Measurements from ENCODE around the gene TTC7B. TPM values are rescaled to one million over a fixed set of nuclear protein-coding genes. Genes with fewer than 3 reads are reported as not detected.

TTC7B gene
- total and polyA plus RNA-seq, 10 of the 15 experiments (the other 5 are each of a cell fraction or from before 2014, with no cell fraction given): under 0.01 to 1.1 (median 0.26) TPM; not detected in 2

DNA sequence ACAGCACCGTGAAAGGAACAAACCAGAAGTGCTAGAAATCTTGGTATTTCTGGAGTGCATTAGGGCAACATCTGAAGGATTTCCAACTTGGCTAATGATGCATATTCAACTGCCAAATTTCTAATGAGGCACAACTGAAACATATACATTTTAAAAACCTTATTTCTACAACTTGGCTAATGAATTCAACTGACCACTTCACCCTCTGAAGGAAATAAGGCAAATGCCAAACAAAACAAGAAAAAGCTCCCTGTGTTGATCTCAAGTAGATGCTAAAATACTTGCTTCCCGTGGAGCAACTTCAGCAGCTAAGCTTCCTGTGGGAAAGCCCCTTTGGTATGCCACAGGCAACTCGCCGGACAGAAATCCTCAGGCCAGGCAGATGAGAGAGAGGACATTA is 167.1 kb downstream of the TTC7B start:
- ChIA-PET POLR2A (no interaction called here), SMC1A (ENCODE audit: uncharacterized antibody, unreplicated experiment) (no interaction called here), CTCF (no interaction called here), RAD21 (ENCODE audit: unreplicated experiment) (no interaction called here)
- peaks cover 2 to 6% of the 10 kb centered on the region in 2 experiments; a peak in 2 of 4 replicates for H3K27me3 ChIP-seq (replicated peaks in 1 of 2; ENCODE audit: control insufficient read depth in 2 of 2, insufficient read depth in 2 of 2, low read length in 1 of 2)
- 10% methylated on average over 4 of the region's 4 CpGs for WGBS (ENCODE audit: insufficient coverage, insufficient replicate concordance, low lambda C conversion rate, missing lambda C conversion rate)
- no peak overlapping the region for H3K4me3 ChIP-seq
- FAIRE-seq: no peak
- no TSS peak for BruUV-seq (replicated peaks)
- in situ Hi-C loops (cut with MboI) (no loop called here), intact Hi-C loops (cut with micrococcal nuclease; ENCODE audit: unreplicated experiment) (no loop called here)
- ATAC-seq: no peak
- H3K9me3 ChIP-seq (replicated peaks; ENCODE audit: control insufficient read depth, insufficient read depth, low read length): no peaks in the 10 kb centered on the region
- H3K4me2 ChIP-seq (ENCODE audit: control insufficient read depth, insufficient read depth): no peak overlapping the region
- H3K27ac ChIP-seq (ENCODE audit: control insufficient read depth, insufficient read depth): no peak overlapping the region
- no peak for DNase-seq (ENCODE audit: low read depth, low spot score)
- no peak overlapping the region for H3K9ac ChIP-seq (ENCODE audit: control insufficient read depth, insufficient read depth, low read length)
- H3K36me3 ChIP-seq (ENCODE audit: control insufficient read depth in 2 of 2, insufficient read depth in 2 of 2, low read length in 1 of 2): no peaks in the 10 kb centered on the region
- H3K79me2 ChIP-seq (ENCODE audit: control insufficient read depth, insufficient read depth, low read length): no peaks in the 10 kb centered on the region
- H3K4me1 ChIP-seq (ENCODE audit: control insufficient read depth, insufficient read depth, low read length): no peaks in the 10 kb centered on the region
- H2AFZ ChIP-seq (ENCODE audit: control insufficient read depth, low read depth, low read length): no peak overlapping the region
- H4K20me1 ChIP-seq (ENCODE audit: control insufficient read depth, insufficient read depth): no peaks in the 10 kb centered on the region
- TF ChIP-seq, protein P1, sequence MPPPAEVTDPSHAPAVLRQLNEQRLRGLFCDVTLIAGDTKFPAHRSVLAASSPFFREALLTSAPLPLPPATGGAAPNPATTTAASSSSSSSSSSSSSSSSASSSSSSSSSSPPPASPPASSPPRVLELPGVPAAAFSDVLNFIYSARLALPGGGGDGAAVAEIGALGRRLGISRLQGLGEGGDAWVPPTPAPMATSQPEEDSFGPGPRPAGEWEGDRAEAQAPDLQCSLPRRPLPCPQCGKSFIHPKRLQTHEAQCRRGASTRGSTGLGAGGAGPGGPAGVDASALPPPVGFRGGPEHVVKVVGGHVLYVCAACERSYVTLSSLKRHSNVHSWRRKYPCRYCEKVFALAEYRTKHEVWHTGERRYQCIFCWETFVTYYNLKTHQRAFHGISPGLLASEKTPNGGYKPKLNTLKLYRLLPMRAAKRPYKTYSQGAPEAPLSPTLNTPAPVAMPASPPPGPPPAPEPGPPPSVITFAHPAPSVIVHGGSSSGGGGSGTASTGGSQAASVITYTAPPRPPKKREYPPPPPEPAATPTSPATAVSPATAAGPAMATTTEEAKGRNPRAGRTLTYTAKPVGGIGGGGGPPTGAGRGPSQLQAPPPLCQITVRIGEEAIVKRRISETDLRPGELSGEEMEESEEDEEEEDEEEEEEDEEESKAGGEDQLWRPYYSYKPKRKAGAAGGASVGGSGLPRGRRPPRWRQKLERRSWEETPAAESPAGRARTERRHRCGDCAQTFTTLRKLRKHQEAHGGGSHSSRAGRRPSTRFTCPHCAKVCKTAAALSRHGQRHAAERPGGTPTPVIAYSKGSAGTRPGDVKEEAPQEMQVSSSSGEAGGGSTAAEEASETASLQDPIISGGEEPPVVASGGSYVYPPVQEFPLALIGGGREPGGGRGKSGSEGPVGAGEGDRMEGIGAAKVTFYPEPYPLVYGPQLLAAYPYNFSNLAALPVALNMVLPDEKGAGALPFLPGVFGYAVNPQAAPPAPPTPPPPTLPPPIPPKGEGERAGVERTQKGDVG (CRISPR knock-in tag; IDR thresholded peaks at IDR 0.05): no peak
- TF ChIP-seq ZNF24 (IDR thresholded peaks at IDR 0.05) (no peak), RAD51 (IDR thresholded peaks at IDR 0.05) (no peak), NFIC (IDR thresholded peaks at IDR 0.05; ENCODE audit: low read depth, low read length) (no peak), MTA2 (IDR thresholded peaks at IDR 0.05; ENCODE audit: low read depth) (no peak)
- TF ChIP-seq, protein P2, sequence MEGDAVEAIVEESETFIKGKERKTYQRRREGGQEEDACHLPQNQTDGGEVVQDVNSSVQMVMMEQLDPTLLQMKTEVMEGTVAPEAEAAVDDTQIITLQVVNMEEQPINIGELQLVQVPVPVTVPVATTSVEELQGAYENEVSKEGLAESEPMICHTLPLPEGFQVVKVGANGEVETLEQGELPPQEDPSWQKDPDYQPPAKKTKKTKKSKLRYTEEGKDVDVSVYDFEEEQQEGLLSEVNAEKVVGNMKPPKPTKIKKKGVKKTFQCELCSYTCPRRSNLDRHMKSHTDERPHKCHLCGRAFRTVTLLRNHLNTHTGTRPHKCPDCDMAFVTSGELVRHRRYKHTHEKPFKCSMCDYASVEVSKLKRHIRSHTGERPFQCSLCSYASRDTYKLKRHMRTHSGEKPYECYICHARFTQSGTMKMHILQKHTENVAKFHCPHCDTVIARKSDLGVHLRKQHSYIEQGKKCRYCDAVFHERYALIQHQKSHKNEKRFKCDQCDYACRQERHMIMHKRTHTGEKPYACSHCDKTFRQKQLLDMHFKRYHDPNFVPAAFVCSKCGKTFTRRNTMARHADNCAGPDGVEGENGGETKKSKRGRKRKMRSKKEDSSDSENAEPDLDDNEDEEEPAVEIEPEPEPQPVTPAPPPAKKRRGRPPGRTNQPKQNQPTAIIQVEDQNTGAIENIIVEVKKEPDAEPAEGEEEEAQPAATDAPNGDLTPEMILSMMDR (IDR thresholded peaks at IDR 0.05 in 2 of 3, conservative IDR thresholded peaks at IDR 0.05 in 1 of 3; ENCODE audit: control insufficient read depth in 2 of 3, extremely low read depth in 1 of 3, insufficient read depth in 1 of 3, low read depth in 3 of 3, low read length in 3 of 3): no peak
- TF ChIP-seq, protein P3, sequence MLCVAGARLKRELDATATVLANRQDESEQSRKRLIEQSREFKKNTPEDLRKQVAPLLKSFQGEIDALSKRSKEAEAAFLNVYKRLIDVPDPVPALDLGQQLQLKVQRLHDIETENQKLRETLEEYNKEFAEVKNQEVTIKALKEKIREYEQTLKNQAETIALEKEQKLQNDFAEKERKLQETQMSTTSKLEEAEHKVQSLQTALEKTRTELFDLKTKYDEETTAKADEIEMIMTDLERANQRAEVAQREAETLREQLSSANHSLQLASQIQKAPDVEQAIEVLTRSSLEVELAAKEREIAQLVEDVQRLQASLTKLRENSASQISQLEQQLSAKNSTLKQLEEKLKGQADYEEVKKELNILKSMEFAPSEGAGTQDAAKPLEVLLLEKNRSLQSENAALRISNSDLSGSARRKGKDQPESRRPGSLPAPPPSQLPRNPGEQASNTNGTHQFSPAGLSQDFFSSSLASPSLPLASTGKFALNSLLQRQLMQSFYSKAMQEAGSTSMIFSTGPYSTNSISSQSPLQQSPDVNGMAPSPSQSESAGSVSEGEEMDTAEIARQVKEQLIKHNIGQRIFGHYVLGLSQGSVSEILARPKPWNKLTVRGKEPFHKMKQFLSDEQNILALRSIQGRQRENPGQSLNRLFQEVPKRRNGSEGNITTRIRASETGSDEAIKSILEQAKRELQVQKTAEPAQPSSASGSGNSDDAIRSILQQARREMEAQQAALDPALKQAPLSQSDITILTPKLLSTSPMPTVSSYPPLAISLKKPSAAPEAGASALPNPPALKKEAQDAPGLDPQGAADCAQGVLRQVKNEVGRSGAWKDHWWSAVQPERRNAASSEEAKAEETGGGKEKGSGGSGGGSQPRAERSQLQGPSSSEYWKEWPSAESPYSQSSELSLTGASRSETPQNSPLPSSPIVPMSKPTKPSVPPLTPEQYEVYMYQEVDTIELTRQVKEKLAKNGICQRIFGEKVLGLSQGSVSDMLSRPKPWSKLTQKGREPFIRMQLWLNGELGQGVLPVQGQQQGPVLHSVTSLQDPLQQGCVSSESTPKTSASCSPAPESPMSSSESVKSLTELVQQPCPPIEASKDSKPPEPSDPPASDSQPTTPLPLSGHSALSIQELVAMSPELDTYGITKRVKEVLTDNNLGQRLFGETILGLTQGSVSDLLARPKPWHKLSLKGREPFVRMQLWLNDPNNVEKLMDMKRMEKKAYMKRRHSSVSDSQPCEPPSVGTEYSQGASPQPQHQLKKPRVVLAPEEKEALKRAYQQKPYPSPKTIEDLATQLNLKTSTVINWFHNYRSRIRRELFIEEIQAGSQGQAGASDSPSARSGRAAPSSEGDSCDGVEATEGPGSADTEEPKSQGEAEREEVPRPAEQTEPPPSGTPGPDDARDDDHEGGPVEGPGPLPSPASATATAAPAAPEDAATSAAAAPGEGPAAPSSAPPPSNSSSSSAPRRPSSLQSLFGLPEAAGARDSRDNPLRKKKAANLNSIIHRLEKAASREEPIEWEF (IDR thresholded peaks at IDR 0.05; ENCODE audit: insufficient replicate concordance, low read depth, low read length): no peak
- TF ChIP-seq, protein P4, sequence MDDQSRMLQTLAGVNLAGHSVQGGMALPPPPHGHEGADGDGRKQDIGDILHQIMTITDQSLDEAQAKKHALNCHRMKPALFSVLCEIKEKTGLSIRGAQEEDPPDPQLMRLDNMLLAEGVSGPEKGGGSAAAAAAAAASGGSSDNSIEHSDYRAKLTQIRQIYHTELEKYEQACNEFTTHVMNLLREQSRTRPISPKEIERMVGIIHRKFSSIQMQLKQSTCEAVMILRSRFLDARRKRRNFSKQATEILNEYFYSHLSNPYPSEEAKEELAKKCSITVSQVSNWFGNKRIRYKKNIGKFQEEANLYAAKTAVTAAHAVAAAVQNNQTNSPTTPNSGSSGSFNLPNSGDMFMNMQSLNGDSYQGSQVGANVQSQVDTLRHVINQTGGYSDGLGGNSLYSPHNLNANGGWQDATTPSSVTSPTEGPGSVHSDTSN (IDR thresholded peaks at IDR 0.05; ENCODE audit: insufficient replicate concordance, low read depth, low read length): no peak
